Fibroblast of skin of left biceps (primary cell): Measurements from ENCODE around the gene CRYZL1.
"Not testable (repeated sequence)": the region's sequence is repeated elsewhere in the genome, so short reads cannot be mapped to it uniquely, and the experiment has no call there.

Experiments used
- DNase-seq, 2 experiments: peaks; one replicate each; pipeline ENCODE4 v3.0.0-alpha.2; 2013; ENCODE audit warnings: low read depth in 2 of 2

The CRYZL1 gene

GRCh38 chr21:33641352-33642026 lies at the start of gene CRYZL1:
CRYZL1 (minus strand) TSS chr21:33641741; CDS start chr21:33631551, 10,190 bp downstream.
- peak; percentile 99 for DNase-seq

GRCh38 chr21:33690874-33691273 lies 49.3 kb upstream of the CRYZL1 start:
- DNase-seq: no peak

- DNase-seq: peak in 1 of 2 experiments; percentile 63
Observed at GRCh38 chr21:33688353-33688752, 46.8 kb upstream of the CRYZL1 start.

- DNase-seq: no peak
Observed at GRCh38 chr21:33687634-33688033, 46.1 kb upstream of the CRYZL1 start.

GRCh38 chr21:33686386-33686785 lies 44.8 kb upstream of the CRYZL1 start:
- DNase-seq: no peak

GRCh38 chr21:33685613-33686197 lies 44.2 kb upstream of the CRYZL1 start:
- peak; percentile 70 for DNase-seq

GRCh38 chr21:33684923-33685560 lies 43.5 kb upstream of the CRYZL1 start:
- DNase-seq: no peak

- no peak for DNase-seq
Observed at GRCh38 chr21:33684068-33684467, 42.5 kb upstream of the CRYZL1 start.

- peak; percentile 86 to 87 for DNase-seq
Observed at GRCh38 chr21:33682992-33683627, 41.6 kb upstream of the CRYZL1 start.

- no peak for DNase-seq
Observed at GRCh38 chr21:33680870-33681269, 39.3 kb upstream of the CRYZL1 start.

- DNase-seq: no peak
Observed at GRCh38 chr21:33677450-33677849, 35.9 kb upstream of the CRYZL1 start.

- DNase-seq: not testable (repeated sequence)
Observed at GRCh38 chr21:33676666-33677065, 35.1 kb upstream of the CRYZL1 start.

- DNase-seq: no peak
Observed at GRCh38 chr21:33674226-33674625, 32.7 kb upstream of the CRYZL1 start.

GRCh38 chr21:33673473-33673872 lies 31.9 kb upstream of the CRYZL1 start:
- no peak for DNase-seq

- DNase-seq: no peak
Observed at GRCh38 chr21:33670076-33670978, 28.8 kb upstream of the CRYZL1 start.

GRCh38 chr21:33668620-33669019 lies 27.1 kb upstream of the CRYZL1 start:
- DNase-seq: no peak

- no peak for DNase-seq
Observed at GRCh38 chr21:33668180-33668579, 26.6 kb upstream of the CRYZL1 start.

- no peak for DNase-seq
Observed at GRCh38 chr21:33667636-33668035, 26.1 kb upstream of the CRYZL1 start.

GRCh38 chr21:33666153-33666552 lies 24.6 kb upstream of the CRYZL1 start:
- DNase-seq: no peak

GRCh38 chr21:33664135-33664534 lies 22.6 kb upstream of the CRYZL1 start:
- DNase-seq: no peak

- no peak for DNase-seq
Observed at GRCh38 chr21:33663241-33663640, 21.7 kb upstream of the CRYZL1 start.

- no peak for DNase-seq
Observed at GRCh38 chr21:33662046-33662445, 20.5 kb upstream of the CRYZL1 start.
